Measurements from ENCODE around the gene MCF2L2.

GRCh38 chr3:183315739-183316138, 112.7 kb downstream of the MCF2L2 start:
- TF ChIP-seq CTCF (IDR thresholded peaks at IDR 0.05) = no peak
- TF ChIP-seq POLR2A (IDR thresholded peaks at IDR 0.05) = no peak
- TF ChIP-seq POLR2AphosphoS5 (IDR thresholded peaks at IDR 0.05) = no peak
